ENCODE data around the gene SIAE.

The SIAE gene

DNA sequence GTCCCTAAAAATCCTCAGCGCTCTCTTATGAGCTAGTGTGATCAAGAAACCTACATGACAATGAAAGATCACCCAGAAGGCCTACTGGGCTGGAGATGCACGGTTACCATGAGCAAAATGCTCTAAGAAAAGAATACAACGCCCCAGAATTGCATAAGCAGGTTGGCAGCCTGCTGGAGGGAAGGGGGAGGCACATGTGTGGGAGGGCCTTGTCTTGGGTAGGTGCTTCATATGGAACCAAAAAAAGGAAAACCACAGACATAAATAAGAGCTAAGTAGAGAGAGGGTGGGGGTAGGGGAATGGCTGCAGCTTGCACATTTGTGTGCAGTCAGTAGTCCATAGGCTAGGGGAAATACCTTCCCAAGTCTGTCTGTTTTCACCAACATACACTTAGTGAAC lies 2.8 kb downstream of the SIAE start:
- H3K27ac ChIP-seq: no peak overlapping the region
- ChIA-PET POLR2A (ENCODE audit: low non-redundant PET) (no interaction called here), CTCF (interaction anchor here (0.6 to 3.0 kb wide), 3 partner anchors 27 to 195 kb away, joined by 3 to 14 read pairs (median 3); no protein-coding TSS in a partner anchor)
- no peak for DNase-seq (ENCODE audit: low spot score)
- TF ChIP-seq, protein P1, sequence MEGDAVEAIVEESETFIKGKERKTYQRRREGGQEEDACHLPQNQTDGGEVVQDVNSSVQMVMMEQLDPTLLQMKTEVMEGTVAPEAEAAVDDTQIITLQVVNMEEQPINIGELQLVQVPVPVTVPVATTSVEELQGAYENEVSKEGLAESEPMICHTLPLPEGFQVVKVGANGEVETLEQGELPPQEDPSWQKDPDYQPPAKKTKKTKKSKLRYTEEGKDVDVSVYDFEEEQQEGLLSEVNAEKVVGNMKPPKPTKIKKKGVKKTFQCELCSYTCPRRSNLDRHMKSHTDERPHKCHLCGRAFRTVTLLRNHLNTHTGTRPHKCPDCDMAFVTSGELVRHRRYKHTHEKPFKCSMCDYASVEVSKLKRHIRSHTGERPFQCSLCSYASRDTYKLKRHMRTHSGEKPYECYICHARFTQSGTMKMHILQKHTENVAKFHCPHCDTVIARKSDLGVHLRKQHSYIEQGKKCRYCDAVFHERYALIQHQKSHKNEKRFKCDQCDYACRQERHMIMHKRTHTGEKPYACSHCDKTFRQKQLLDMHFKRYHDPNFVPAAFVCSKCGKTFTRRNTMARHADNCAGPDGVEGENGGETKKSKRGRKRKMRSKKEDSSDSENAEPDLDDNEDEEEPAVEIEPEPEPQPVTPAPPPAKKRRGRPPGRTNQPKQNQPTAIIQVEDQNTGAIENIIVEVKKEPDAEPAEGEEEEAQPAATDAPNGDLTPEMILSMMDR (conservative IDR thresholded peaks at IDR 0.05; ENCODE audit: low read depth): no peak

DNA sequence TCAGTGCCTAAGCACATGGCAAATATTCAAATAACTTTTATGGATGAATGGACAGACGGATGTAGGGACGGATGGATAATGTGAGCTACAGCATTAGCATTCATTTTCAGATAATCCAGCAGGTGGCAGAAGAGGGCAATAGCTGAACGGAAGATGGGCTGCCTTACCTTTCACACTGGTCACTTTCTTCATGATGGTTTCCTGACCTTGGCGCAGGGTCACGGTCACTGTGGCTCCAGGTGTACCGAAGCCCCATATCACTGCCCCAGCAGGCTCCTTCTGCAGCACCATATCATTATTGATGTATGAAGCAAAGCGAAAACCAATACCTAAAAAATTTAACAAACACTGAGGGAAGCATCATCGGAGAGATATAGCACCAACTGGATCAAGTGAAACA lies 4.3 kb downstream of the SIAE start:
- H3K27ac ChIP-seq: no peak overlapping the region
- ChIA-PET POLR2A (ENCODE audit: low non-redundant PET) (no interaction called here), CTCF (interaction anchor here (0.6 to 3.0 kb wide), 11 partner anchors 68 to 436 kb away, joined by 3 to 18 read pairs (median 4); partner anchors contain the start of gene ESAM)
- peak; percentile 71 for DNase-seq (ENCODE audit: low spot score)
- TF ChIP-seq, protein P1 (conservative IDR thresholded peaks at IDR 0.05; ENCODE audit: low read depth): peak; percentile 86

DNA sequence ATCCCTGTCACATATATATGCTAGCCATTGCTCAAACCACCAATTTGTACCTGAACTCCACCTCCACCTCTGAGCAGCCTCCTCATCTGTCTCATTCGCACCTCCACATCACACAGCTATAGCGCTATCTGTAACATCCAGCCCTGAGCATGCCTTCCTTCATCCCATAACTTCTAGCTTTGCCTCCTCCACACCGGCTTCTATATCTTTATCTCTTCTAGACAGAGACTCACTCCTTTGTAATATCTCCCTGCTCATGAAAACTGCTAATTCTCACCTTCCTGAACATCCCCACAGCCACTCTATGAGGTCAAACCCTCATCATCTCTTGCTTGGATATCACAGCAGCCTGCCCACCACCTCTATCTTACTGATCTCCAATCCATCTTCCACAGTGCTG lies 5.9 kb downstream of the SIAE start:
- TF ChIP-seq, protein P1 (conservative IDR thresholded peaks at IDR 0.05; ENCODE audit: low read depth): no peak
- DNase-seq (ENCODE audit: low spot score): no peak
- H3K27ac ChIP-seq: no peak overlapping the region
- POLR2A ChIA-PET (ENCODE audit: low non-redundant PET): no interaction called here
- CTCF ChIA-PET: no interaction called here

DNA sequence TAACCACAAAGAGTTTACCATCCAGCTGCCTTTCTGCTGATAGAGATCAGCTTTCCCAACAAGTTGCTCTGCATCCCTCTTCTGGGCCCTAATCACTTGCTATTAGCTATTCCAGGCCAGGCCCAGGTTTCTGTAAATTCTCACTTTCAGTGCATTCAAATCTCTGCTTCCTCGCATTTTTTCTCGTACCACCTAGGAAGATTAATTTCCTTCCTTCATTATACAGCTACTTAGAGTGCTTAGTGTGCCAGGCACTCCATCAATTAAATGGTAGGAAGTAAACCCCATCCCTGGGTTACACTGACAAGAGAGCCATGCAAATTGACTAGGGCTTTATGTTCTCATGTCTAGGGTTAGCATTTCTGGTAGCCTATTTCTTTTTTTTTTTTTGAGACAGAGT lies 9.7 kb downstream of the SIAE start:
- no peak overlapping the region for H3K27ac ChIP-seq
- ChIA-PET POLR2A (ENCODE audit: low non-redundant PET) (no interaction called here), CTCF (interaction anchor here (0.6 to 0.7 kb wide), 2 partner anchors 93 to 96 kb away, joined by 3 read pairs; no protein-coding TSS in a partner anchor)

DNA sequence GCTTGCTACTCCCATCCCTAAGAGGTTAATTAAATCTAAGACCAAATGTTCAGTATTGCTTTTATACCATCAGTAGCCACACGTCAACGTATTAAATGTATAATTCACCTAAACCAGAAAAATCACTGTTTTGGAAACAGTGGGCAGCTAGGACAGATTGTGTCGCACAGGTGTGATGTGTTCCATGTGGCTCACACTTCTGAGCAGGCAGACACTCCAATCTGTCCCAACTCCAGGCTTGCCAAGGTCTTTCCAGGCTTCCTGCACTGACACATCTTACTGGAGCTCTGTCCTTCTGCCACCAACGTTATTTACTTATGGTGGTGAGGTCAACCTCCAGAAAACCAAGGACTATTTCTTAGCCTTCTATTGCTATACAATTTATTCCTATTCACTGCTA lies 11.4 kb downstream of the SIAE start:
- ChIA-PET CTCF (no interaction called here), POLR2A (ENCODE audit: low non-redundant PET) (no interaction called here)
- H3K27ac ChIP-seq: no peak overlapping the region
- DNase-seq (ENCODE audit: low spot score): no peak
- TF ChIP-seq, protein P1 (conservative IDR thresholded peaks at IDR 0.05; ENCODE audit: low read depth): no peak

More for the DNA sequence above, 9.7 kb downstream of the SIAE start:
- TF ChIP-seq, protein P1 (conservative IDR thresholded peaks at IDR 0.05; ENCODE audit: low read depth): no peak
- DNase-seq (ENCODE audit: low spot score): no peak

DNA sequence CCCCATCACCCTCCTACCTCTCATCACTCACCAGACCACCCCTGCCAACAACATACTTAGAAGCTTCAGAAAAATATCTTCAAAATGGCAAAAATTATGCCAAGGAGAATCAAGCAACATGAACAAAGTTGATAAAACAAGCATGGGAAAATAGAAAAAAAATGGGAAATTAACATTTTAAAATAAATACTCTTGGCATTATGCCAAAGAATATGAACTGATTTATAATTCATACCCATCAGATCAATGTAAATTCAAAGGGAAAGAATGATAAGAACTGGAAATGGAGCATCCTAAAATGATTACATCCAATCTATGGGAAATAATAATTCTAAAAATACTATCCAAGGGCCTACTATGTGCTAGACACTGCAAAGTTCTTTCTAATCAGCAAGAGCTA lies 12.0 kb downstream of the SIAE start:
- H3K27ac ChIP-seq: no peak overlapping the region
- ChIA-PET CTCF (interaction anchor here (0.7 kb wide), 2 partner anchors 552 to 768 kb away, joined by 4 to 6 read pairs; no protein-coding TSS in a partner anchor), POLR2A (ENCODE audit: low non-redundant PET) (no interaction called here)
- TF ChIP-seq, protein P1 (conservative IDR thresholded peaks at IDR 0.05; ENCODE audit: low read depth): no peak
- DNase-seq (ENCODE audit: low spot score): no peak

All from RWPE1 (cell line).